SU-DHL-6 (cell line): ENCODE results near the gene RADIL.

Experiments
- CTCF ChIP-seq: fragments of 200-600 bp; sonication (generic); IDR thresholded peaks from one replicate; pipeline ENCODE4 v1.5.1; 2017; ENCODE audit warnings: antibody characterized with exemption, mild to moderate bottlenecking, low read length, moderate library complexity; ENCODE audit not compliant: insufficient read depth, poor library complexity, severe bottlenecking
- EZH2phosphoT487 ChIP-seq: fragments of 200-600 bp; sonication (generic), shearing (Covaris generic); conservative IDR thresholded peaks from 2 replicates; pipeline ENCODE4 v1.6.1; 2018; ENCODE audit warnings: mild to moderate bottlenecking, antibody characterized with exemption, low read length, moderate library complexity, mixed read lengths

- no peak for TF ChIP-seq CTCF
- TF ChIP-seq EZH2phosphoT487, result no peak
These were observed 81.7 kb downstream of the RADIL start for GRCh38 chr7:4801839-4802231.
